ENCODE results near the gene AHDC1.
A peak's percentile ranks its signal among the peaks of the same experiment; 100 is the strongest.

Gene AHDC1

GRCh38 chr1:27563341-27563590 is 40.7 kb downstream of the AHDC1 start:
- Histone ChIP-seq H3K27me3 (ENCODE audit: control insufficient read depth, insufficient read depth, low read length) (no peaks in the 10 kb centered on the region), H3K9me3 (replicated peaks; ENCODE audit: low read length) (no peaks in the 10 kb centered on the region), H3K9ac (ENCODE audit: low read depth, low read length) (no peak overlapping the region), H3K4me1 (ENCODE audit: control insufficient read depth, insufficient read depth, low read length) (peaks cover 89% of the 10 kb centered on the region), H3K36me3 (ENCODE audit: insufficient read depth, low read length) (peaks cover 4% of the 10 kb centered on the region), H3K4me3 (ENCODE audit: low read length) (no peak overlapping the region), H3K4me2 (ENCODE audit: low read length) (peak overlapping the region; percentile 57)

GRCh38 chr1:27562534-27563340 is 41.2 kb downstream of the AHDC1 start:
- Histone ChIP-seq H3K36me3 (ENCODE audit: insufficient read depth, low read length) (peaks cover 10% of the 10 kb centered on the region), H3K27me3 (ENCODE audit: control insufficient read depth, insufficient read depth, low read length) (no peaks in the 10 kb centered on the region), H3K4me3 (ENCODE audit: low read length) (no peak overlapping the region), H3K4me2 (ENCODE audit: low read length) (peak overlapping the region; percentile 40), H3K9ac (ENCODE audit: low read depth, low read length) (peak overlapping the region; percentile 16), H3K4me1 (ENCODE audit: control insufficient read depth, insufficient read depth, low read length) (peaks cover 89% of the 10 kb centered on the region), H3K9me3 (replicated peaks; ENCODE audit: low read length) (no peaks in the 10 kb centered on the region)

GRCh38 chr1:27562021-27562420 is 41.9 kb downstream of the AHDC1 start:
- Histone ChIP-seq H3K9me3 (replicated peaks; ENCODE audit: low read length) (no peaks in the 10 kb centered on the region), H3K4me3 (ENCODE audit: low read length) (no peak overlapping the region), H3K36me3 (ENCODE audit: insufficient read depth, low read length) (peaks cover 12% of the 10 kb centered on the region), H3K4me2 (ENCODE audit: low read length) (peak overlapping the region; percentile 40), H3K9ac (ENCODE audit: low read depth, low read length) (peak overlapping the region; percentile 16), H3K4me1 (ENCODE audit: control insufficient read depth, insufficient read depth, low read length) (peaks cover 87% of the 10 kb centered on the region), H3K27me3 (ENCODE audit: control insufficient read depth, insufficient read depth, low read length) (no peaks in the 10 kb centered on the region)

- Histone ChIP-seq H3K4me2 (ENCODE audit: low read length) (peak overlapping the region; percentile 40), H3K4me1 (ENCODE audit: control insufficient read depth, insufficient read depth, low read length) (peaks cover 86% of the 10 kb centered on the region), H3K9ac (ENCODE audit: low read depth, low read length) (no peak overlapping the region), H3K9me3 (replicated peaks; ENCODE audit: low read length) (no peaks in the 10 kb centered on the region), H3K36me3 (ENCODE audit: insufficient read depth, low read length) (peaks cover 12% of the 10 kb centered on the region), H3K27me3 (ENCODE audit: control insufficient read depth, insufficient read depth, low read length) (no peaks in the 10 kb centered on the region), H3K4me3 (ENCODE audit: low read length) (no peak overlapping the region)
These were observed 42.6 kb downstream of the AHDC1 start for GRCh38 chr1:27561124-27561899.

- no peaks in the 10 kb centered on the region for H3K27me3 ChIP-seq (ENCODE audit: control insufficient read depth, insufficient read depth, low read length)
- H3K9ac ChIP-seq (ENCODE audit: low read depth, low read length): no peak overlapping the region
- H3K4me1 ChIP-seq (ENCODE audit: control insufficient read depth, insufficient read depth, low read length): peaks cover 85% of the 10 kb centered on the region
- H3K4me2 ChIP-seq (ENCODE audit: low read length): no peak overlapping the region
- H3K36me3 ChIP-seq (ENCODE audit: insufficient read depth, low read length): peaks cover 12% of the 10 kb centered on the region
- H3K4me3 ChIP-seq (ENCODE audit: low read length): no peak overlapping the region
- no peaks in the 10 kb centered on the region for H3K9me3 ChIP-seq (replicated peaks; ENCODE audit: low read length)
These were observed 43.4 kb downstream of the AHDC1 start for GRCh38 chr1:27560268-27561123.

GRCh38 chr1:27559466-27560030 is 44.4 kb downstream of the AHDC1 start:
- H3K27me3 ChIP-seq (ENCODE audit: control insufficient read depth, insufficient read depth, low read length): no peaks in the 10 kb centered on the region
- peaks cover 18% of the 10 kb centered on the region for H3K36me3 ChIP-seq (ENCODE audit: insufficient read depth, low read length)
- no peaks in the 10 kb centered on the region for H3K9me3 ChIP-seq (replicated peaks; ENCODE audit: low read length)
- H3K4me2 ChIP-seq (ENCODE audit: low read length): no peak overlapping the region
- H3K4me3 ChIP-seq (ENCODE audit: low read length): no peak overlapping the region
- H3K4me1 ChIP-seq (ENCODE audit: control insufficient read depth, insufficient read depth, low read length): peaks cover 83% of the 10 kb centered on the region
- no peak overlapping the region for H3K9ac ChIP-seq (ENCODE audit: low read depth, low read length)

- Histone ChIP-seq H3K36me3 (ENCODE audit: insufficient read depth, low read length) (peaks cover 31% of the 10 kb centered on the region), H3K27me3 (ENCODE audit: control insufficient read depth, insufficient read depth, low read length) (no peaks in the 10 kb centered on the region), H3K4me3 (ENCODE audit: low read length) (no peak overlapping the region), H3K4me2 (ENCODE audit: low read length) (peak overlapping the region; percentile 1), H3K9me3 (replicated peaks; ENCODE audit: low read length) (no peaks in the 10 kb centered on the region), H3K9ac (ENCODE audit: low read depth, low read length) (no peak overlapping the region), H3K4me1 (ENCODE audit: control insufficient read depth, insufficient read depth, low read length) (peaks cover 66% of the 10 kb centered on the region)
These were observed 46.2 kb downstream of the AHDC1 start for GRCh38 chr1:27557596-27558340.

- H3K4me1 ChIP-seq (ENCODE audit: control insufficient read depth, insufficient read depth, low read length): peaks cover 58% of the 10 kb centered on the region
- peak overlapping the region; percentile 18 for H3K4me3 ChIP-seq (ENCODE audit: low read length)
- peak overlapping the region; percentile 1 for H3K9ac ChIP-seq (ENCODE audit: low read depth, low read length)
- H3K36me3 ChIP-seq (ENCODE audit: insufficient read depth, low read length): peaks cover 34% of the 10 kb centered on the region
- H3K9me3 ChIP-seq (replicated peaks; ENCODE audit: low read length): no peaks in the 10 kb centered on the region
- no peaks in the 10 kb centered on the region for H3K27me3 ChIP-seq (ENCODE audit: control insufficient read depth, insufficient read depth, low read length)
- peak overlapping the region; percentile 69 for H3K4me2 ChIP-seq (ENCODE audit: low read length)
These were observed 47.0 kb downstream of the AHDC1 start for GRCh38 chr1:27556781-27557595.

- H3K4me1 ChIP-seq (ENCODE audit: control insufficient read depth, insufficient read depth, low read length): peaks cover 52% of the 10 kb centered on the region
- peaks cover 37% of the 10 kb centered on the region for H3K36me3 ChIP-seq (ENCODE audit: insufficient read depth, low read length)
- H3K4me2 ChIP-seq (ENCODE audit: low read length): peak overlapping the region; percentile 15
- no peaks in the 10 kb centered on the region for H3K9me3 ChIP-seq (replicated peaks; ENCODE audit: low read length)
- no peaks in the 10 kb centered on the region for H3K27me3 ChIP-seq (ENCODE audit: control insufficient read depth, insufficient read depth, low read length)
- peak overlapping the region; percentile 1 for H3K9ac ChIP-seq (ENCODE audit: low read depth, low read length)
- no peak overlapping the region for H3K4me3 ChIP-seq (ENCODE audit: low read length)
These were observed 47.5 kb downstream of the AHDC1 start for GRCh38 chr1:27556435-27556780.

GRCh38 chr1:27555700-27556424 is 48.1 kb downstream of the AHDC1 start:
- H3K9ac ChIP-seq (ENCODE audit: low read depth, low read length): peak overlapping the region; percentile 21
- peaks cover 47% of the 10 kb centered on the region for H3K4me1 ChIP-seq (ENCODE audit: control insufficient read depth, insufficient read depth, low read length)
- H3K9me3 ChIP-seq (replicated peaks; ENCODE audit: low read length): no peaks in the 10 kb centered on the region
- H3K4me3 ChIP-seq (ENCODE audit: low read length): no peak overlapping the region
- no peaks in the 10 kb centered on the region for H3K27me3 ChIP-seq (ENCODE audit: control insufficient read depth, insufficient read depth, low read length)
- peaks cover 43% of the 10 kb centered on the region for H3K36me3 ChIP-seq (ENCODE audit: insufficient read depth, low read length)
- peak overlapping the region; percentile 15 for H3K4me2 ChIP-seq (ENCODE audit: low read length)
